ENCODE results near the gene TSPAN10. TPM values are rescaled to one million over a fixed set of nuclear protein-coding genes. Genes with fewer than 3 reads are reported as not detected.

Gene TSPAN10
- total RNA-seq, 1 donor from 2014 or later: not detected

Small RNA genes within 50 kb of the gene (microRNA-seq; reads per million reads assigned to microRNA genes)
- gene MIR6786 (ENCODE audit: unreplicated experiment): 6.9 reads per million, percentile 39 among the genes with 10 or more reads in this experiment

Other genes with a start within 250 kb of the TSPAN10 start
- gene BAHCC1, start 241.7 kb upstream of the TSPAN10 start, total RNA-seq (ENCODE audit: unreplicated experiment): 111 TPM
- 5,342 TPM for gene ACTG1, start 124.4 kb upstream of the TSPAN10 start, total RNA-seq (ENCODE audit: unreplicated experiment)
- 6.1 TPM for gene FSCN2, start 108.8 kb upstream of the TSPAN10 start, total RNA-seq (ENCODE audit: unreplicated experiment)
- gene FAAP100, start 84.8 kb upstream of the TSPAN10 start, total RNA-seq (ENCODE audit: unreplicated experiment): 56.5 TPM
- 137 TPM for gene NPLOC4, start 84 bp upstream of the TSPAN10 start, total RNA-seq (ENCODE audit: unreplicated experiment)
- not detected for gene PDE6G, start 19.3 kb downstream of the TSPAN10 start, total RNA-seq (ENCODE audit: unreplicated experiment)
- gene OXLD1, start 29.4 kb downstream of the TSPAN10 start, total RNA-seq (ENCODE audit: unreplicated experiment): 24.7 TPM
- 33.8 TPM for gene CCDC137, start 29.5 kb downstream of the TSPAN10 start, total RNA-seq (ENCODE audit: unreplicated experiment)
- gene ARL16, start 46.6 kb downstream of the TSPAN10 start, total RNA-seq (ENCODE audit: unreplicated experiment): 55.2 TPM
- gene HGS, start 46.8 kb downstream of the TSPAN10 start, total RNA-seq (ENCODE audit: unreplicated experiment): 167 TPM
- gene MRPL12, start 66.2 kb downstream of the TSPAN10 start, total RNA-seq (ENCODE audit: unreplicated experiment): 57.7 TPM
- gene SLC25A10, start 75.1 kb downstream of the TSPAN10 start, total RNA-seq (ENCODE audit: unreplicated experiment): 60.8 TPM
- gene GCGR, start 167.0 kb downstream of the TSPAN10 start, total RNA-seq (ENCODE audit: unreplicated experiment): 6.7 TPM
- gene MCRIP1, start 196.1 kb downstream of the TSPAN10 start, total RNA-seq (ENCODE audit: unreplicated experiment): 218 TPM
- 0.81 TPM for gene PPP1R27, start 197.9 kb downstream of the TSPAN10 start, total RNA-seq (ENCODE audit: unreplicated experiment)
- 259 TPM for gene P4HB, start 223.3 kb downstream of the TSPAN10 start, total RNA-seq (ENCODE audit: unreplicated experiment)
- gene ARHGDIA, start 234.1 kb downstream of the TSPAN10 start, total RNA-seq (ENCODE audit: unreplicated experiment): 432 TPM